Common myeloid progenitor, CD34-positive (primary cell): ENCODE data around the gene MAP4K4.

Source experiments
- CTCF ChIA-PET: fragments of 350-600 bp; sonication (Branson Sonifier 250); formaldehyde crosslinking; loops from one replicate; lab custom pipeline; 2021; ENCODE audit warnings: antibody characterized with exemption; lab: Charles Lee
- POLR2A ChIA-PET: fragments of 350-600 bp; sonication (Branson Sonifier 250); formaldehyde crosslinking; loops from one replicate; lab custom pipeline; 2021; ENCODE audit warnings: antibody characterized with exemption; lab: Charles Lee
- DNase-seq, 3 donors: peaks; one replicate each; pipeline versions ENCODE4 v3.0.0 to v3.0.0-alpha.2; 2013
- H3K27ac ChIP-seq, 2 experiments: 1 replicate in 1 of 2; 2 replicates in 1 of 2; pipeline ENCODE4 v1.7.0; 2013; ENCODE audit warnings: inconsistent platforms in 2 of 2, low read length in 2 of 2, mild to moderate bottlenecking in 2 of 2, low read depth in 1 of 2, moderate library complexity in 1 of 2; ENCODE audit not compliant: severe bottlenecking in 2 of 2, insufficient read depth in 1 of 2, poor library complexity in 1 of 2
- H3K27me3 ChIP-seq, 5 experiments: replicated peaks in 2 of 5; 1 replicate in 3 of 5; 2 replicates in 2 of 5; pipeline versions ENCODE4 v1.6.1 to v1.7.0; 2013; ENCODE audit warnings: low read length in 4 of 5, mild to moderate bottlenecking in 2 of 5, moderate library complexity in 2 of 5, inconsistent platforms in 1 of 5; ENCODE audit not compliant: insufficient read depth in 5 of 5, control insufficient read depth in 4 of 5
- H3K36me3 ChIP-seq, 4 experiments: 1 replicate in 2 of 4; 2 replicates in 2 of 4; pipeline versions ENCODE4 v1.6.1 to v1.7.0; 2013; ENCODE audit warnings: low read length in 3 of 4, control low read depth in 1 of 4, mild to moderate bottlenecking in 1 of 4; ENCODE audit not compliant: control insufficient read depth in 4 of 4, insufficient read depth in 4 of 4
- H3K4me1 ChIP-seq, 4 experiments: 1 replicate in 3 of 4; 2 replicates in 1 of 4; pipeline versions ENCODE4 v1.6.1 to v1.7.1; 2013; ENCODE audit warnings: low read length in 3 of 4, mild to moderate bottlenecking in 3 of 4, control low read depth in 1 of 4, inconsistent platforms in 1 of 4, moderate library complexity in 1 of 4; ENCODE audit not compliant: control insufficient read depth in 4 of 4, insufficient read depth in 4 of 4; ENCODE audit errors: control extremely low read depth in 1 of 4
- H3K4me3 ChIP-seq, 7 experiments: 1 replicate in 4 of 7; 2 replicates in 3 of 7; pipeline versions ENCODE4 v1.5.1 to v1.7.0; 2013; ENCODE audit warnings: mild to moderate bottlenecking in 7 of 7, low read length in 6 of 7, moderate library complexity in 6 of 7, inconsistent platforms in 2 of 7, low read depth in 2 of 7, control low read depth in 1 of 7; ENCODE audit not compliant: insufficient read depth in 4 of 7, control insufficient read depth in 1 of 7; ENCODE audit errors: extremely low read depth in 1 of 7
- H3K9me3 ChIP-seq, 5 experiments: 1 replicate in 4 of 5; 2 replicates in 1 of 5; pipeline versions ENCODE4 v1.6.1 to v1.7.1; 2013; ENCODE audit warnings: low read length in 4 of 5, mild to moderate bottlenecking in 2 of 5, inconsistent platforms in 1 of 5, low read depth in 1 of 5, moderate library complexity in 1 of 5; ENCODE audit not compliant: control insufficient read depth in 4 of 5, insufficient read depth in 2 of 5; ENCODE audit errors: control extremely low read depth in 1 of 5
- WGBS: methylation state at CpG from one replicate; pipeline ENCODE4 v1.1.5; 2013; ENCODE audit not compliant: insufficient coverage; 5-methylcytosine and 5-hydroxymethylcytosine counted together

Gene MAP4K4

DNA sequence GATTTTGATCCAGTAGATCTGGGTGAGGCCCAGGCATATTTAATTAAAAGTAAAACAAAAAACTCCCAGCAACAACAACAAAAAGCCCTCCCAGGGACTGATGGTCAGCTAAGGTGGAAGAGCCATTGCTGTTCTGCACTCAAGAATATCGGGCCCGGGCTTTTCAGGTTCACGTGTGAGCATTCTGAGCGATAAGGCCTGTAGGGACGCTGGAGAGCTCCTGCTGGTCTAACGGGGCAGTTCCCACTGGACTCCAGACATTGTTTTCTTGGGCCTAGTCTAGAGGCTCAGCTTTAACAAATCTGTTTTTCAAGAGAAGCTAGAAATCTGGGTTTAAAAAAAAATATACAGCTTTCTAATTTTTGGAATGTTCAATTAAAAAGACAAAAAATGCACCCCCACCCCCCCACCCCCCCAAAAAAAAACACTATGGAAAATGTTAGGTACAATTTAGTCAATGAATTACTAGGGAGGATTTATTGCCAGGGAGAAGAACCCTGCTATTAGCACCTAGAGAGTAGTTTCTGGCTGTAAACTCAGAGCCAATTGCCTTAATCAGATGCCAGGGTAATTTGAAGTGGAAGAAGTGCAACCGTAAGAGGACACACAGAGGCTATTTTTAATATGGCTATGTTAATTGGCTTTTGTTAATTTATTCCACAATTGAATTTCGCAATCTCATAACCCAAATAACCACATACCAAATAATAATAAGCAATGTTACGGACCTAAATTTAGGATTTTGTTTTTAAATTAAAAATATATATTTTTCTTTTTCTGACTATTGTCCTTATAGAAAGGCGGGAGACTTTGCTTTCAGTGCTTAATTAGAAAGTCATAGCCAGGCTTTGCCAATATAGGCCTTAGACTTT is 78.9 kb downstream of the MAP4K4 start:
- 83% methylated on average over 6 of the region's 10 CpGs for WGBS
- POLR2A ChIA-PET, result no interaction called here
- H3K4me3 ChIP-seq, result no peak overlapping the region
- DNase-seq, result no peak
- H3K9me3 ChIP-seq, result no peaks in the 10 kb centered on the region
- no peak overlapping the region for H3K27ac ChIP-seq
- CTCF ChIA-PET, result interaction anchor here (0.9 to 1.6 kb wide), 3 partner anchors 13 to 51 kb away, joined by 3 to 6 read pairs (median 4); no protein-coding TSS in a partner anchor
- H3K4me1 ChIP-seq, result peaks cover 10 to 46% (median 16%) of the 10 kb centered on the region in 4 experiments
- no peaks in the 10 kb centered on the region for H3K36me3 ChIP-seq
- no peaks in the 10 kb centered on the region for H3K27me3 ChIP-seq

DNA sequence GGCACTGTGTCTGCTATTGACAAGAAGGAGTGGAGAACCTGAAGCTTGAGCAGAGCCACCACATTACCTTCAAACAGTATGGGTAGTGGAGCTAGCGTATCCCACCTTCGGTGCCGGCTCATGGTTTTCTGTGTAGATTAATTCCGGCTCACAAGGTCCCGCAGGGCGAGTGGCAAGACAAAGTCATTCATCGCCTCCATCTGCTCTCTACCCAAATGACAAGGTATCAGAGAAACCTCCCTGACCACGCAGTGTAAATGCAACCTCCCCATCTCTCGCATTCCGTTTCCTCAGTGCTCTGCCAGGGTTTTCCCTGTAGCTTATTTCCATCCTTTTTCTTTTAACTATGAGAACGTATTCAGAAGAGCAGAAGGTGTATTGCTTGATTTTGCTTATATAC is 79.8 kb downstream of the MAP4K4 start:
- POLR2A ChIA-PET, result no interaction called here
- CTCF ChIA-PET, result interaction anchor here (0.9 to 1.6 kb wide), 2 partner anchors 14 to 50 kb away, joined by 3 to 6 read pairs; no protein-coding TSS in a partner anchor
- Histone ChIP-seq H3K27ac (no peak overlapping the region), H3K4me1 (peaks cover 18 to 49% (median 23%) of the 10 kb centered on the region in 4 experiments), H3K36me3 (no peaks in the 10 kb centered on the region), H3K4me3 (no peak overlapping the region), H3K27me3 (no peaks in the 10 kb centered on the region), H3K9me3 (no peaks in the 10 kb centered on the region)
- DNase-seq, result no peak
- WGBS, result 100% methylated on average over 10 of the region's 11 CpGs

DNA sequence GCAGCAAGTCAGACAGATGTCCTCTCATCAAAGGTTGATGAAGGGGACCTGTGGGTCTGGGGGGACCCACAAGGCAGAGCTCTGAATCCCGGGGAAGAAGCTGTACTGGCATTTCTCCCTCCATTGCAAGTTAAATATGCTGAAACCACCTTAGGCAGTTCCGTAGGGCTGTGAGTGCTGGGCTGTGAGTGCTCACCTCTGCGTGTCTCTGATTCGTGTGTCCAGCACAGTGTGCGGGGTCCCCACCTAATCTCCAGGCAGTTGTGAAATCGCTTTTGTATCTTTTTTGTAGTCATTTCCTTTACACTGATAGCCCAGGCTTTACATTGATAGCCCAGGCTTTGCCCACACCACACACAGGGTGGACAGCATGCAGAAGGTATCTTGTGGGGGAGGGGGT is 80.6 kb downstream of the MAP4K4 start:
- Histone ChIP-seq H3K36me3 (no peaks in the 10 kb centered on the region), H3K27me3 (no peaks in the 10 kb centered on the region), H3K4me1 (peaks cover 14 to 50% (median 20%) of the 10 kb centered on the region in 4 experiments), H3K9me3 (no peaks in the 10 kb centered on the region), H3K27ac (no peak overlapping the region), H3K4me3 (no peak overlapping the region)
- no peak for DNase-seq
- CTCF ChIA-PET, result interaction anchor here (1.6 to 4.2 kb wide), 2 partner anchors 8 to 15 kb away, joined by 6 to 31 read pairs; no protein-coding TSS in a partner anchor
- 96% methylated on average over 5 of the region's 6 CpGs for WGBS
- POLR2A ChIA-PET, result no interaction called here

DNA sequence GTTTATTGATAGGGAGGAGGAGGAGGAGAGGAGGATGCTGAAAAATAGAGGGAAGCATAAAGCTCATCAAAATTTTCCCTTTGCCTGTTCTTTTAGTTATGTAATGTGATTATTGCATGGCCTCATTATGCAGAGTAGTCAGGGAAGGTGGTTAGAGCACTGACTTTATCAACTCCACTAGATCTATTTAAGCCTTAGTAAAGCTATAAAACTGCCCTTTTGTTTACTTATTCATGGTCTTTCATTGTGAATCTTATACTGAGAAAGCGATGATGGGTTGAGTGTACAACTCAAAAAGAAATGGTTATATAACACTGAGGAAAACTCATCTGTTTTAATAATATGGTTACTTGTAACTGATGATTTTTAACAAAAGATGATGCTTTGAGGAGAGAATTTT is 81.7 kb downstream of the MAP4K4 start:
- ChIA-PET POLR2A (no interaction called here), CTCF (interaction anchor here (0.7 to 4.2 kb wide), 5 partner anchors 9 to 62 kb away, joined by 3 to 31 read pairs (median 5); no protein-coding TSS in a partner anchor)
- Histone ChIP-seq H3K4me1 (peaks cover 11 to 43% (median 16%) of the 10 kb centered on the region in 4 experiments), H3K27ac (no peak overlapping the region), H3K36me3 (no peaks in the 10 kb centered on the region), H3K27me3 (no peaks in the 10 kb centered on the region), H3K4me3 (no peak overlapping the region), H3K9me3 (no peaks in the 10 kb centered on the region)
- WGBS, result no CpG with 5 or more reads among the region's 1 CpG
- DNase-seq, result no peak

DNA sequence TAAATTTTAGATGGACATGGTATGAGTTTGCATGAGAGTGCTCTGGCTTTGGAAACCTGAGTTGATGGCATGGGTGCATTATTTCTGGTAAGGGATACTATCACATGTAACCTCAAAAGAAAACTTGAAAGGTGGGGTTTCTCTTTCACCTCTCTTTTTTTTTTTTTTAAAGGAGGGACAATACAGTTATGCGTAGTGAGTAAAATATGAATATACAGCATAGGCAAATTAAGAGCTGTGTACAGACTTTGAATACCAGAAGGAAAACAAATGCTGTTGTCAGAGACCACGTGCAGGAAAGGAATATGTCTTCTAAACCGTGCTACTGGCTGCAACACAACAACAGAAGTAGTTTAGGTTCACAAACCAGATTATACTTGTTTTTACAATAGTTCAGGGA is 82.1 kb downstream of the MAP4K4 start:
- Histone ChIP-seq H3K9me3 (no peaks in the 10 kb centered on the region), H3K27me3 (no peaks in the 10 kb centered on the region), H3K4me3 (no peak overlapping the region), H3K27ac (no peak overlapping the region), H3K36me3 (no peaks in the 10 kb centered on the region), H3K4me1 (peaks cover 11 to 41% (median 16%) of the 10 kb centered on the region in 4 experiments)
- no peak for DNase-seq
- POLR2A ChIA-PET, result no interaction called here
- CTCF ChIA-PET, result interaction anchor here (0.7 to 4.2 kb wide), 5 partner anchors 10 to 63 kb away, joined by 3 to 31 read pairs (median 5); no protein-coding TSS in a partner anchor
- WGBS, result no CpG with 5 or more reads among the region's 3 CpGs

DNA sequence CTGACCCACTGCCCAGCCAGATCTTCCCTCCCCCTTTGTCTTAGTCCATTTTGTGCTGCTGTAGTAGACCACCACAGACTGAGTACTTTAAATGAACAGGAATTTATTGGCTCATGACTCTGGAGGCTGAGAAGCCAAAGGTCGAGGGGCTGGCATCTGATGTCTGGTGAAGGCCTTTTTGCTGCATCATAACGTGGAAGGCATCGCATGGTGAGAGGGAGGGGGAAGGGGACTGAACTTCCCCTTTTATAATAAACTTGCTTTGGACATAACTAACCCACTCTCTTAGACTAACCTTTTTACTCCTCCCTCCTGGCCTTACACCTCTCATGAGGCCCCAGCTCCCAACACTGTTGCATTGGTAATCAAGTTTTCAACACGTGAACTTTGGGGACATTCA is 83.8 kb downstream of the MAP4K4 start:
- peak; percentile 73 to 93 (median 91) for DNase-seq
- CTCF ChIA-PET, result interaction anchor here (1.5 to 4.2 kb wide), 2 partner anchors 12 to 20 kb away, joined by 5 to 31 read pairs; no protein-coding TSS in a partner anchor
- no peaks in the 10 kb centered on the region for H3K36me3 ChIP-seq
- POLR2A ChIA-PET, result no interaction called here
- no peak overlapping the region for H3K4me3 ChIP-seq
- peaks cover 11 to 30% (median 13%) of the 10 kb centered on the region in 4 experiments for H3K4me1 ChIP-seq
- H3K27me3 ChIP-seq, result no peaks in the 10 kb centered on the region
- 0% methylated on average over 1 of the region's 4 CpGs for WGBS
- H3K27ac ChIP-seq, result peak overlapping the region in 1 of 2 experiments; percentile 32
- no peaks in the 10 kb centered on the region for H3K9me3 ChIP-seq
